Fibroblast of villous mesenchyme (primary cell): ENCODE results near the gene CES3. TPM values are rescaled to one million over a fixed set of nuclear protein-coding genes. Genes with fewer than 3 reads are reported as not detected.

ENCODE experiments used
- DNase-seq: peaks from one replicate; pipeline ENCODE4 v3.0.0-alpha.2; 2010; ENCODE audit warnings: low read depth
- H3K4me3 ChIP-seq: 2 replicates; pipeline ENCODE4 v1.5.1; 2011; ENCODE audit warnings: low read depth, mild to moderate bottlenecking, low read length
- total RNA-seq: library from RNA; depleted of rRNA; stranded (reverse); fragments of >200 nt; gene quantifications from 2 replicates; pipeline ENCODE4 v1.2.3, GENCODE V29; 2012
- TF ChIP-seq, protein P1 (sequence below): IDR thresholded peaks from 2 replicates; pipeline ENCODE4 v1.5.1; 2012; ENCODE audit warnings: low read depth, mild to moderate bottlenecking, low read length; ENCODE audit not compliant: insufficient read depth

CES3 gene
- total RNA-seq, 1 donor = not detected

DNA sequence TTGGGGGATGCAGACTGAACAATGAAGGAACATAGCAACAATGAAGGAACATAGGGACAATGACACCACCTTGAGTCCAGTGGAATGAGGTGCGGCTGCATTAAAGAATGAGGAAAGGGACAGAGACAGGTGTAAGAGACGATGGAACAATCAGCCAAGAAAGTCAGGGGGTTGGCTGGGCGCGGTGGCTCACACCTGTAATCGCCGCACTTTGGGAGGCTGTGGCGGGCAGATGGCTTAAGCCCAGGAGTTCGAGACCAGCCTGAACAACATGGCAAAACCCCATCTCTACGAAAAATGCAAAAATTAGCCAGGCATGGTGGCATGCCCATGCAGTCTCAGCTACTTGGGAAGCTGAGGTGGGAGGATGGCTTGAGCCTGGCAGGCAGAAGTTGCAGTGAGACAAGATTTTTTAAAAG lies 54.3 kb downstream of the CES3 start:
- DNase-seq = no peak
- H3K4me3 ChIP-seq = no peak overlapping the region
- TF ChIP-seq, protein P1, sequence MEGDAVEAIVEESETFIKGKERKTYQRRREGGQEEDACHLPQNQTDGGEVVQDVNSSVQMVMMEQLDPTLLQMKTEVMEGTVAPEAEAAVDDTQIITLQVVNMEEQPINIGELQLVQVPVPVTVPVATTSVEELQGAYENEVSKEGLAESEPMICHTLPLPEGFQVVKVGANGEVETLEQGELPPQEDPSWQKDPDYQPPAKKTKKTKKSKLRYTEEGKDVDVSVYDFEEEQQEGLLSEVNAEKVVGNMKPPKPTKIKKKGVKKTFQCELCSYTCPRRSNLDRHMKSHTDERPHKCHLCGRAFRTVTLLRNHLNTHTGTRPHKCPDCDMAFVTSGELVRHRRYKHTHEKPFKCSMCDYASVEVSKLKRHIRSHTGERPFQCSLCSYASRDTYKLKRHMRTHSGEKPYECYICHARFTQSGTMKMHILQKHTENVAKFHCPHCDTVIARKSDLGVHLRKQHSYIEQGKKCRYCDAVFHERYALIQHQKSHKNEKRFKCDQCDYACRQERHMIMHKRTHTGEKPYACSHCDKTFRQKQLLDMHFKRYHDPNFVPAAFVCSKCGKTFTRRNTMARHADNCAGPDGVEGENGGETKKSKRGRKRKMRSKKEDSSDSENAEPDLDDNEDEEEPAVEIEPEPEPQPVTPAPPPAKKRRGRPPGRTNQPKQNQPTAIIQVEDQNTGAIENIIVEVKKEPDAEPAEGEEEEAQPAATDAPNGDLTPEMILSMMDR = no peak

DNA sequence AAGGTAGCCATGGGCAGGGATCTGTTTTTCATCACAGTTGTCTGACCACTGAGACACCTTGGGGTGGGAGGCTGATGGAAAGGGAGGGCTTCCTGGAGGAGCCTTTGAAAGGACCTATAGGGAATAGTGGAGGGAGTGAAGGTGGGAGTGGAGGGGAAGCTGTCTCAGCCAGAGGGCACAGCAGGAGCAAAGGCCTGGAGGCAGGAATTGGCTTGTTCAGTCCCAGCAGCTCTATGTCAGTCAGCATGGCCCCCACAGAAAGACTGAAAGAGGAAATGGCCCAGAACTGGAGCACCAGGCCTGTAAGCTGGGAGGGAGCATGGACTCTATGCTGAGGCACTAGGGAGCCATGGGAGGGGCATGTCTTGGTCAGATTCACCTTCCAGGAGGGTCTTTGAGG lies 55.1 kb downstream of the CES3 start:
- H3K4me3 ChIP-seq = no peak overlapping the region
- TF ChIP-seq, protein P1 = no peak
- DNase-seq = no peak

DNA sequence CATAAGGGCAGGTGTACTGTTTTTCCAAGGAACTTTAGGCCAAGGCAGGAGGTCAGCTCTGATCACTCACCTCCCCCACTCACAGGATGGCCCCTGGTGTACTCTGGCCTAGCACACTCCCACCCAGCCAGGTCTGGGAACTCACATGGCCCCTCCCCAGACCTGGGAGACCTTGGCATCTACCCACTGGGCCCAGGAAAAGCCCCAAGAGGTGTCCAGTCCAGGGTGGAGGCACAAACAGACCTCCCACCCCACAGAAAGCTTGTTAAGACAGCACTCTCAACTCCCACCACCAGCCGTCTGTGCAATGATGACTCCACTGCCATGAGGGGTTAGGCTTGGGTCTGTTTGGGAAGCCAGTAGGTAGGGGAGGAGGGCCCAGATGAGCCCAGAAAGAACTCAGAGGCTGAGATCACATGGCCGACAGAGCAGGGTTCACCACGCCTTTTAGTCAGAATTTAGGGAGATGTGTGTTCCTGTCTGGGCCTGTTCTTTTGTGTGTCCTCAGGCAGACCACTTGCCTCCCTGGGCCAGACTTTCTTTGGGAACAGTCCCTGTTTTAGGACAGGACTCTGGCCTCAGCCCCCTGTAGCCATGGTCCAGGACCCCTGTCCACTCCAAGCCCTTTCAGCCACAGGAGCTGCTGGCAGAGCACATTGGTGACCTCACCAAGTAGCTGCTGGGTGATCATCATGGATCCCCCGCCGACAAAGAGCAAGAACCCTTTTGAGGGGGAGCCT lies 55.8 kb downstream of the CES3 start:
- no peak overlapping the region for H3K4me3 ChIP-seq
- no peak for DNase-seq
- TF ChIP-seq, protein P1 = no peak

DNA sequence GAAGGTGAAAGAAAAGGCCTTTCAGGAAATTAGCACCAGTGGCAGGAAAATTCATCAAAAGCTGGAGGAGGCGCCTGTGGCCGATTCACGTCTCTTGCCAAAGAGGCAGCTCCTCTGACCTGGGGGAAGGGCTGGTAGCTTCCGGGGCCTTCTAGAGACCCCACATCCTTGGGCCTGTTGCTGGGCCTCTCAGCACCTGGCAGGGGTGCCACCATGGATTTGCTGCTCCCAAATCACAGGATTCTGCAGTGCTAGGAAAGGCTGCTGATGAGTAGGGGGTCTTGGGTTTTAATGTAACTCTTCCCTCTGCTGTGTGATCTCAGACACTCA lies 56.3 kb downstream of the CES3 start:
- TF ChIP-seq, protein P1 = no peak

DNA sequence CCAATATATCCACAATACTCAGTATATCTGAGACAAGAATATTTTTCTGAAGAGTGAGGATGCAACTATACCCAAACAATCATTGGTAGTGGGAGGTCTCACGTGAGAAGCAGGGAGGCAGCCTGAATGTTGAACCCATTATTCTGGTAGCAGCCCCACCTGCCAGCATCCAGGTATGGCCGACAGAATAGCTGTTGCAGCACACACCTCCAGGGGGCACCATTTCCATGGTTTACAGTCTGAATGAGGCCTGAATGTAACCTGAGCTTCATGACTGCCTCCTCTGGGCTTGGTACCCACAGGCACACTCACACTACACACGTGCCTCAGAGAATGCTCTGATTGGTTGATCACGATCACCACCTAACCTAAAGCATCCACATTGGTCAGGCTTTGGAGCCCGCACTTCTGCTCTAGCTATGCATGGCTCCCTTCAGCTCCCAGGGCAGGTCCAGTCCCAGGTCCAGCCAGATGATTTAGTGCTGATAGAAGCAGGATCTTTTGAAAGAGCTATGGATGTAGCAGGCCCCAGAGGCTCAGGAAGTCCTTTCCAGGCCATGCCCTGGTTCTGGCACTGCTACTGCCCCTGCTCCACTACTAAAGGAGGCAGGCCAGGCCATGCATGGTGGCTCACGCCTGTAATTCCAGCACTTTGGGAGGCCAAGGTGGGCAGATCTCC lies 56.9 kb downstream of the CES3 start:
- peak; percentile 92 for DNase-seq
- TF ChIP-seq, protein P1 = peak; percentile 77

More for the DNA sequence above, 56.3 kb downstream of the CES3 start:
- DNase-seq = no peak
- no peak overlapping the region for H3K4me3 ChIP-seq

DNA sequence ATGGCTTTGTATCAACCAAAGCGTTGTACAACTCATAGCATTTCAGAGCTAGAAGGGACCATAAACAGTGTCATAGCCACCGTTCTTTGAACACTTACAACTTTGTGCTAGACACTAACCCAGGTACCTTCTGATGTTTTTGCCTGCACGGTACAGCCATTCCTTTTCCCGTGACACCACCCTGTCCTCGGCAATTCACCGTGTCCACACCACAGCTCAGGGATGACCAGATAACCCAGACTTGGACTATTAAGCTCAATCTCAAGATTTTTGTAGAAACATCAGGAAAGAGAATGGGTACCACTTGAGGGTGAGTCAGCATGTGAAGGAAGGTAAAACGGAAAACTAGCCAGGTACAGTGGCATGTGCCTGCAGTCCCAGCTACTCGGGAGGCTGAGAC lies 58.1 kb downstream of the CES3 start:
- TF ChIP-seq, protein P1 = no peak
- no peak overlapping the region for H3K4me3 ChIP-seq
- DNase-seq = no peak

More for the DNA sequence above, 56.9 kb downstream of the CES3 start:
- no peak overlapping the region for H3K4me3 ChIP-seq
